Fibroblast of lung (primary cell): ENCODE measurements around the gene EXOSC5.

ENCODE experiments used
- EZH2 ChIP-seq: IDR thresholded peaks from 2 replicates; pipeline ENCODE4 v1.5.1; 2012; ENCODE audit warnings: low read length, control low read depth, mild to moderate bottlenecking; ENCODE audit errors: missing control alignments
- TF ChIP-seq, protein P1 (sequence below), 2 donors: IDR thresholded peaks in 1 of 2; conservative IDR thresholded peaks in 1 of 2; 1 replicate in 1 of 2; 2 replicates in 1 of 2; pipeline ENCODE4 v1.5.1; 2011 to 2012; ENCODE audit warnings: low read length in 2 of 2, control low read depth in 1 of 2, inconsistent platforms in 1 of 2, low read depth in 1 of 2, mild to moderate bottlenecking in 1 of 2

DNA sequence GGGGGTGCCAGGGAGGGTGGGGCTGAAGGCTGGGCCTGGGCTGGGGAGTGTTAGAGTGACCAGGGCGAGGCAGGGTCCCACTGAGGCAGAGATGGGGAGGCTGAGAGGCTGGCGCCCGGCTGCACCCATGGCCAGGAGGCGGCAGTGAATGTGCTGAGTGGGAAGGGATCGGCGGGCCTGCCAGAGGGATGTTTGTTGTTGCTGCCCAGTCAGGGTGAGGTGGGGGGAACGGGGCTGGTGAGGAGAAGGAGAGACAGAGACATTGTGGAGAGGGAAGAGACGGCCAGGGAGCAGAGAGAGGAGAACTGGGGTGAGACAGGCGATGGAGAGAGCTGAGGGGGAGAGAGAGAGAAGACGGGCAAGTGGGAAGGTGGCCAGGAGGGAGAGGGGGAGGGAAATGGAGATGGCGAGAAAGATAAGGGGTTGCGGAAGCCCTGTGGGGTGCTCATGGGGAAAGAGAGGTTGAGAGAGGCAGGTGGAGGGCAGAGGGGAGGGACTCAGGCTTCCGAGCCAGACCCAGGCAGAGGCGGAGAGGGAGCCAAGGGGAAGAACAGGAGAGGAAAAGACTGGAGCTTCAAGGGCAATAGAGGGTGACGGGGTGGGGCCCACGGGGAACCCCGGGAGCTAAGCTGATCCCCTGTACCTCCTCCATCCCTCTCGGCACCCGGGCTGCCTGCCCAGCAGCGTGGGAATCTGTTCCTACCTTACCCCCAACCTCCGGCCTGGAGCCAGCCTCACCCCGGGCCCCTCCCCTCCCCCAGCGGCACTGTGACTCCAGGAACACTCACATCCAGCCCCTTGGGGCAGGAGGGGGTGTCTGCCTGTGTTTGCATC, 30.7 kb upstream of the EXOSC5 start:
- TF ChIP-seq, protein P1, sequence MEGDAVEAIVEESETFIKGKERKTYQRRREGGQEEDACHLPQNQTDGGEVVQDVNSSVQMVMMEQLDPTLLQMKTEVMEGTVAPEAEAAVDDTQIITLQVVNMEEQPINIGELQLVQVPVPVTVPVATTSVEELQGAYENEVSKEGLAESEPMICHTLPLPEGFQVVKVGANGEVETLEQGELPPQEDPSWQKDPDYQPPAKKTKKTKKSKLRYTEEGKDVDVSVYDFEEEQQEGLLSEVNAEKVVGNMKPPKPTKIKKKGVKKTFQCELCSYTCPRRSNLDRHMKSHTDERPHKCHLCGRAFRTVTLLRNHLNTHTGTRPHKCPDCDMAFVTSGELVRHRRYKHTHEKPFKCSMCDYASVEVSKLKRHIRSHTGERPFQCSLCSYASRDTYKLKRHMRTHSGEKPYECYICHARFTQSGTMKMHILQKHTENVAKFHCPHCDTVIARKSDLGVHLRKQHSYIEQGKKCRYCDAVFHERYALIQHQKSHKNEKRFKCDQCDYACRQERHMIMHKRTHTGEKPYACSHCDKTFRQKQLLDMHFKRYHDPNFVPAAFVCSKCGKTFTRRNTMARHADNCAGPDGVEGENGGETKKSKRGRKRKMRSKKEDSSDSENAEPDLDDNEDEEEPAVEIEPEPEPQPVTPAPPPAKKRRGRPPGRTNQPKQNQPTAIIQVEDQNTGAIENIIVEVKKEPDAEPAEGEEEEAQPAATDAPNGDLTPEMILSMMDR (conservative IDR thresholded peaks at IDR 0.05 in 1 of 2, IDR thresholded peaks at IDR 0.05 in 1 of 2; ENCODE audit: low read depth in 1 of 2, low read length in 2 of 2) = no peak
- TF ChIP-seq EZH2 = no peak
